IgD-negative memory B cell (primary cell): ENCODE measurements around the gene PRDM1. TPM values are rescaled to one million over a fixed set of nuclear protein-coding genes. Genes with fewer than 3 reads are reported as not detected.

Source experiments
- H3K27ac Mint-ChIP-seq, 3 donors: one replicate each; pipeline ENCODE4 v1.8.0; 2020 to 2022; ENCODE audit warnings: mild to moderate bottlenecking in 3 of 3, mixed read lengths in 3 of 3, moderate library complexity in 1 of 3
- H3K27me3 Mint-ChIP-seq: one replicate; pipeline ENCODE4 v1.8.0; 2021; ENCODE audit warnings: mixed read lengths
- H3K36me3 Mint-ChIP-seq: one replicate; pipeline ENCODE4 v1.8.0; 2020; ENCODE audit warnings: mild to moderate bottlenecking, mixed read lengths
- H3K4me1 Mint-ChIP-seq, 3 donors: one replicate each; pipeline ENCODE4 v1.8.0; 2020 to 2022; ENCODE audit warnings: mixed read lengths in 3 of 3, mild to moderate bottlenecking in 1 of 3
- H3K4me3 Mint-ChIP-seq, 4 donors: one replicate each; pipeline ENCODE4 v1.8.0; 2020 to 2022; ENCODE audit warnings: mild to moderate bottlenecking in 4 of 4, mixed read lengths in 4 of 4, moderate library complexity in 3 of 4
- H3K9me3 Mint-ChIP-seq, 3 donors: one replicate each; pipeline ENCODE4 v1.8.0; 2020 to 2021; ENCODE audit warnings: mixed read lengths in 3 of 3, mild to moderate bottlenecking in 1 of 3
- polyA plus RNA-seq: library from polyadenylated mRNA; unstranded; fragments of 300-500 nt; fragmentation: Illumina TruSeq; gene quantifications from one replicate; pipeline ENCODE4 v1.2.3, GENCODE V29; 2021

The PRDM1 gene
- polyA plus RNA-seq, 1 donor from 2014 or later, result 11.0 TPM

- peak overlapping the region; percentile 89 to 97 (median 94) for H3K27ac Mint-ChIP-seq
- peaks cover 49 to 67% (median 56%) of the 10 kb centered on the region in 3 donors for H3K4me1 Mint-ChIP-seq
- H3K4me3 Mint-ChIP-seq, result peak overlapping the region; percentile 95 to 99 (median 98)
- H3K9me3 Mint-ChIP-seq, result no peaks in the 10 kb centered on the region
- H3K36me3 Mint-ChIP-seq, result peaks cover 10% of the 10 kb centered on the region
- no peaks in the 10 kb centered on the region for H3K27me3 Mint-ChIP-seq
Observed at GRCh38 chr6:106097411-106098231, 11.5 kb downstream of the PRDM1 start.

- no peaks in the 10 kb centered on the region for H3K27me3 Mint-ChIP-seq
- peaks cover 10% of the 10 kb centered on the region for H3K36me3 Mint-ChIP-seq
- peak overlapping the region; percentile 95 to 99 (median 98) for H3K4me3 Mint-ChIP-seq
- H3K27ac Mint-ChIP-seq, result peak overlapping the region; percentile 89 to 97 (median 94)
- no peaks in the 10 kb centered on the region for H3K9me3 Mint-ChIP-seq
- H3K4me1 Mint-ChIP-seq, result peaks cover 53 to 72% (median 64%) of the 10 kb centered on the region in 3 donors
Observed at GRCh38 chr6:106098383-106099234, 12.5 kb downstream of the PRDM1 start.

DNA sequence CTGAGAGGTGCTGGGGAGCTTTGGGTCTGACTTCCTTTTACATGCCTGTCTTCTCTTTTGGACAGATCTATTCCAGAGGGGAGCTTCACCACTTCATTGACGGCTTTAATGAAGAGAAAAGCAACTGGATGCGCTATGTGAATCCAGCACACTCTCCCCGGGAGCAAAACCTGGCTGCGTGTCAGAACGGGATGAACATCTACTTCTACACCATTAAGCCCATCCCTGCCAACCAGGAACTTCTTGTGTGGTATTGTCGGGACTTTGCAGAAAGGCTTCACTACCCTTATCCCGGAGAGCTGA lies 13.1 kb downstream of the PRDM1 start:
- H3K4me3 Mint-ChIP-seq, result peak overlapping the region; percentile 95 to 99 (median 98)
- no peaks in the 10 kb centered on the region for H3K27me3 Mint-ChIP-seq
- peak overlapping the region; percentile 89 to 97 (median 94) for H3K27ac Mint-ChIP-seq
- H3K4me1 Mint-ChIP-seq, result peaks cover 53 to 70% (median 64%) of the 10 kb centered on the region in 3 donors
- H3K9me3 Mint-ChIP-seq, result no peaks in the 10 kb centered on the region
- peaks cover 12% of the 10 kb centered on the region for H3K36me3 Mint-ChIP-seq

GRCh38 chr6:106100755-106101154 lies 14.6 kb downstream of the PRDM1 start:
- no peaks in the 10 kb centered on the region for H3K9me3 Mint-ChIP-seq
- no peaks in the 10 kb centered on the region for H3K27me3 Mint-ChIP-seq
- H3K4me3 Mint-ChIP-seq, result peak overlapping the region; percentile 12 to 98 (median 46)
- H3K36me3 Mint-ChIP-seq, result peaks cover 21% of the 10 kb centered on the region
- peak overlapping the region in 1 of 3 donors; percentile 41 for H3K27ac Mint-ChIP-seq
- H3K4me1 Mint-ChIP-seq, result peaks cover 50 to 65% (median 55%) of the 10 kb centered on the region in 3 donors

- Mint-ChIP-seq H3K36me3 (peaks cover 21% of the 10 kb centered on the region), H3K9me3 (no peaks in the 10 kb centered on the region), H3K27me3 (no peaks in the 10 kb centered on the region), H3K27ac (peak overlapping the region in 1 of 3 donors; percentile 60), H3K4me1 (peaks cover 48 to 62% (median 49%) of the 10 kb centered on the region in 3 donors), H3K4me3 (peak overlapping the region; percentile 12 to 98 (median 42))
Observed at GRCh38 chr6:106101466-106101865, 15.3 kb downstream of the PRDM1 start.

DNA sequence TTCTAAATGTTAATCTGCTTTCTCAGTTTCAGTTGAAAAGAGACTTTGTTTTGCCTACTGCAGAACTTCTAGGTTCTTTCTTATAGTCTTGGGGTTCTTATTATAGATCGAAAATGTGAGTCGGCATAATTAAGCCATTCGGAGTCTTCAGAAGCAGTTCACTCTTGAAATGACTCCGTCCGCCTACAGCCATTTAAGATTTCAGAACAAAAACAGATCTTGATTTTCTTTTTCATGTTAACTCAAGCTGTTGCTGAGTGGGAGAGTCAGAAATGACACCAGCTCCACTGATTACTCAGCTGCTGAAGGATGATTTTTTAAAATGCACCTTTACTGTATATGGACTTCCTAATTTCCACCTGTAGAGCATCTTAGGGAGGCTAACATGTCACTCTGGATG lies 15.9 kb downstream of the PRDM1 start:
- Mint-ChIP-seq H3K4me3 (peak overlapping the region; percentile 12 to 93 (median 56)), H3K27me3 (no peaks in the 10 kb centered on the region), H3K4me1 (peaks cover 47 to 59% (median 47%) of the 10 kb centered on the region in 3 donors), H3K36me3 (peaks cover 24% of the 10 kb centered on the region), H3K27ac (peak overlapping the region in 1 of 3 donors; percentile 60), H3K9me3 (no peaks in the 10 kb centered on the region)

GRCh38 chr6:106102967-106103727 lies 17.0 kb downstream of the PRDM1 start:
- Mint-ChIP-seq H3K27ac (peak overlapping the region in 2 of 3 donors; percentile 6 to 82), H3K4me1 (peaks cover 36 to 57% (median 45%) of the 10 kb centered on the region in 3 donors), H3K36me3 (peaks cover 30% of the 10 kb centered on the region), H3K4me3 (peak overlapping the region; percentile 12 to 93 (median 76)), H3K9me3 (no peaks in the 10 kb centered on the region), H3K27me3 (no peaks in the 10 kb centered on the region)

GRCh38 chr6:106103728-106104109 lies 17.6 kb downstream of the PRDM1 start:
- Mint-ChIP-seq H3K4me1 (peaks cover 32 to 53% (median 43%) of the 10 kb centered on the region in 3 donors), H3K27ac (peak overlapping the region in 2 of 3 donors; percentile 71 to 82), H3K4me3 (peak overlapping the region; percentile 12 to 93 (median 76)), H3K27me3 (no peaks in the 10 kb centered on the region), H3K36me3 (peaks cover 30% of the 10 kb centered on the region), H3K9me3 (no peaks in the 10 kb centered on the region)

- H3K9me3 Mint-ChIP-seq, result no peaks in the 10 kb centered on the region
- H3K4me3 Mint-ChIP-seq, result peak overlapping the region in 1 of 4 donors; percentile 34
- H3K27me3 Mint-ChIP-seq, result no peaks in the 10 kb centered on the region
- peaks cover 33% of the 10 kb centered on the region for H3K36me3 Mint-ChIP-seq
- peak overlapping the region in 1 of 3 donors; percentile 78 for H3K27ac Mint-ChIP-seq
- H3K4me1 Mint-ChIP-seq, result peaks cover 30 to 46% (median 37%) of the 10 kb centered on the region in 3 donors
Observed at GRCh38 chr6:106104476-106104875, 18.3 kb downstream of the PRDM1 start.

- H3K4me3 Mint-ChIP-seq, result peak overlapping the region in 1 of 4 donors; percentile 18
- H3K9me3 Mint-ChIP-seq, result no peaks in the 10 kb centered on the region
- H3K4me1 Mint-ChIP-seq, result peaks cover 30 to 42% (median 36%) of the 10 kb centered on the region in 3 donors
- peaks cover 33% of the 10 kb centered on the region for H3K36me3 Mint-ChIP-seq
- peak overlapping the region in 1 of 3 donors; percentile 78 for H3K27ac Mint-ChIP-seq
- H3K27me3 Mint-ChIP-seq, result no peaks in the 10 kb centered on the region
Observed at GRCh38 chr6:106104941-106105340, 18.8 kb downstream of the PRDM1 start.

- H3K27me3 Mint-ChIP-seq, result no peaks in the 10 kb centered on the region
- H3K9me3 Mint-ChIP-seq, result no peaks in the 10 kb centered on the region
- H3K27ac Mint-ChIP-seq, result no peak overlapping the region
- peaks cover 30 to 36% (median 32%) of the 10 kb centered on the region in 3 donors for H3K4me1 Mint-ChIP-seq
- H3K4me3 Mint-ChIP-seq, result peak overlapping the region in 1 of 4 donors; percentile 45
- H3K36me3 Mint-ChIP-seq, result peaks cover 31% of the 10 kb centered on the region
Observed at GRCh38 chr6:106105493-106105892, 19.4 kb downstream of the PRDM1 start.

GRCh38 chr6:106106276-106107042 lies 20.3 kb downstream of the PRDM1 start:
- Mint-ChIP-seq H3K4me3 (peak overlapping the region in 2 of 4 donors; percentile 38 to 55), H3K27me3 (no peaks in the 10 kb centered on the region), H3K36me3 (peaks cover 25% of the 10 kb centered on the region), H3K9me3 (no peaks in the 10 kb centered on the region), H3K27ac (peak overlapping the region in 1 of 3 donors; percentile 69), H3K4me1 (peaks cover 26 to 27% (median 27%) of the 10 kb centered on the region in 3 donors)

GRCh38 chr6:106107043-106107613 lies 21.0 kb downstream of the PRDM1 start:
- no peaks in the 10 kb centered on the region for H3K9me3 Mint-ChIP-seq
- peak overlapping the region in 1 of 3 donors; percentile 69 for H3K27ac Mint-ChIP-seq
- H3K4me1 Mint-ChIP-seq, result peaks cover 22 to 25% (median 24%) of the 10 kb centered on the region in 3 donors
- H3K36me3 Mint-ChIP-seq, result peaks cover 23% of the 10 kb centered on the region
- peak overlapping the region in 2 of 4 donors; percentile 38 to 55 for H3K4me3 Mint-ChIP-seq
- no peaks in the 10 kb centered on the region for H3K27me3 Mint-ChIP-seq
